Activated naive CD4-positive, alpha-beta T cell treated with anti-CD3 and anti-CD28 coated beads for 36 hours (primary cell): ENCODE data around the gene SLC43A1. TPM values are rescaled to one million over a fixed set of nuclear protein-coding genes. Genes with fewer than 3 reads are reported as not detected.

Source experiments
- CTCF ChIA-PET: fragments of 350-600 bp; sonication (Branson Sonifier 250); formaldehyde crosslinking; loops from one replicate; lab custom pipeline; 2021; ENCODE audit warnings: antibody characterized with exemption; lab: Charles Lee
- DNase-seq: peaks from one replicate; pipeline ENCODE4 v3.0.0-alpha.2; 2020
- H3K27ac Mint-ChIP-seq: one replicate; pipeline ENCODE4 v1.8.0; 2021; ENCODE audit warnings: mild to moderate bottlenecking, mixed read lengths
- H3K27me3 Mint-ChIP-seq: one replicate; pipeline ENCODE4 v1.8.0; 2021; ENCODE audit warnings: low read depth, mixed read lengths
- H3K36me3 Mint-ChIP-seq: one replicate; pipeline ENCODE4 v1.8.0; 2021; ENCODE audit warnings: low read depth, mixed read lengths
- H3K4me1 Mint-ChIP-seq: one replicate; pipeline ENCODE4 v1.8.0; 2021; ENCODE audit warnings: low read depth, mixed read lengths
- H3K4me3 Mint-ChIP-seq: one replicate; pipeline ENCODE4 v1.8.0; 2021; ENCODE audit warnings: mild to moderate bottlenecking, moderate library complexity, mixed read lengths
- H3K9me3 Mint-ChIP-seq: one replicate; pipeline ENCODE4 v1.8.0; 2021; ENCODE audit warnings: mixed read lengths
- intact Hi-C: fragments of 100-400 bp; cut with micrococcal nuclease; formaldehyde crosslinking; loops from one replicate; pipeline ENCODE4 v1.15.1; 2023
- total RNA-seq, 2 experiments: library from RNA; stranded (reverse); gene quantifications; one replicate each; pipeline ENCODE4 v1.2.3, GENCODE V29; 2021

Gene SLC43A1
- total RNA-seq, 2 experiments from 2014 or later = 26.5 to 29.7 TPM

DNA sequence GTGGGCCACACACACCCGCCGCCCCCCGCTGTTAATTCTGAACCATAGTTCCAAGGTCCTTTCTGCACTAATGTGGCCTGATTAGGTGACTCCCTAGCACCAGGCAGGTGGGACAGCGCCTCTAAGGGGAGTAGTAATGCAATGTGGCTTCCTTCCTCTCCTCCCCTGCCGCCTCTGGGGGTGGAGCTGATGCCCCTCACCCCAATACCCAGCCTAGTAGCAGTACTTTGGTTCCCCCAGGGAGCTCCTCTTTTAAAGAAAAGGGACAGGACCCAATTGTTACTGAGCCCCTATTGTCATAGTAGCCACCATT, 40.7 kb downstream of the SLC43A1 start:
- Mint-ChIP-seq H3K9me3 (no peaks in the 10 kb centered on the region), H3K4me1 (peaks cover 27% of the 10 kb centered on the region), H3K4me3 (no peak overlapping the region), H3K27me3 (peaks cover 10% of the 10 kb centered on the region), H3K27ac (no peak overlapping the region), H3K36me3 (no peaks in the 10 kb centered on the region)
- CTCF ChIA-PET = interaction anchor here (0.6 to 3.1 kb wide), 8 partner anchors 9 to 1108 kb away, joined by 3 to 17 read pairs (median 8); partner anchors contain the start of gene RTN4RL2
- intact Hi-C loops = loop anchor here (5.0 kb wide), 1 partner anchor 53 kb away; no protein-coding TSS in a partner anchor
- DNase-seq = peak; percentile 35

DNA sequence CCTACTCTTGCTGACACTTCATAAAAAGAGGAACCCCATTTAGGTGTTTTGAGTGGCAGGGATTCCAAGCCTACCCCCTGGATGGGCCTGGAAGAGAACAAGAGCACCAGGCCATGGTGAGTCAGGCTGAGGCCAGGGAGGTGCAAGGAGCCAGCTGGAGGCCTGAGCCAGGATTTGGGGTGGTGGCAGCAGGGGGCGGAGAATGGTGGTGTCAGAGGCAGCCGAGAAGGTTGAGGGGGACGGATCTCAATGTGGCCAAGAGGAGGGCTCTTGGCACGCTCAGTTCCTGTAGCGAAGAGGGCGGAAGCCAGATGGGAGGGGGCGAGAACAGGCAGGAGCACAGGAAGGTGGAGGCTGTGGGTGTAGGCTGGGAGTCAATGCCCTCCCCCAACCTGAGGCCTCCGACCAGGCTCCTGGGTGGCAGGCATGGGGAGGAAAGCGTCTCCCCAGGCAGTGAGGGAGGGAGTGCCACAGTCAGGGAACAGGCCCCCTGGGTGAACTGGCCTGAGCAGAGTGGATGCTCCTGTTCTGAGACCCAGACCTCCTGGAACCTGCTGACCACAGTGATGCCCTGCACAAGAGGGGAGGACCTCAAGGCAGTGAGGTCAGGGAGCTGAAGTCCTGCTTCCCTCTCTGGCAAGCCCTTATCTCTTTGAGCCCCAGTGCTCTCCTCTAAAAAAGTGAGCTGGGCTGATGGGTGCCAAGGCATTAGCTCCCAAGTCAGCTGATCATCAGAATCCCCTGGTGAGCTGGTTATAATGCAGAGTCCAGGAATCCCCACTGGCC, 41.3 kb downstream of the SLC43A1 start:
- intact Hi-C loops = no loop called here
- peak; percentile 68 for DNase-seq
- Mint-ChIP-seq H3K27me3 (peaks cover 8% of the 10 kb centered on the region), H3K36me3 (no peaks in the 10 kb centered on the region), H3K9me3 (no peaks in the 10 kb centered on the region), H3K27ac (no peak overlapping the region), H3K4me1 (peaks cover 27% of the 10 kb centered on the region), H3K4me3 (no peak overlapping the region)
- CTCF ChIA-PET = interaction anchor here (0.7 to 3.1 kb wide), 9 partner anchors 9 to 169 kb away, joined by 3 to 17 read pairs (median 8); partner anchors contain the start of gene RTN4RL2

DNA sequence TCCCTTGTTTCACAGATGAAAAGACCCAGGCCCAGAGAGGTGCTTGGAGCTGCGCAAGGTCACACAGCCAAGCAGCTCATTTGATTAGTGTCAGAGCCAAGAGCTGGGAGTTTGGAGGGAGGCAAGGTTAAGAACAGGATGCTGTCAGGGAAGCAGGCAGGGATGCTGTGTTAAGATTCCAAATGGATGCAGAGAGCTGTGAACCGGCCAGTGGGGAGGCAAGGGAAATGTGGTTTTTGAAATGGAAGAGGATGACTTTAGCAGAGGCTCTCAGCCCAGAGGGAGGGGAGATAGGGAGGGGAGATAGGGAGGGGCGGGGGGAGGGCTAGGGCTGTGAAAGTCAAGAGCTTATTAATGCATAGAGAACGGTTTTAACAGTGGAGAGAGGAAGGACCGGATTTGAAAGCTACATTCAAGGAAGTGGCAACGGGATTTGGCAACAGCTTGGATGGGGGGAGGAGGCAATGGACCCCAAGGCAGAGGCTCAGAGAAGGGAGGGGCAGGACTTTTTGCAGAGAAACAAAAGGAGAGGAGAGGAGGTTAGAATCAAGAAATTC, 42.1 kb downstream of the SLC43A1 start:
- Mint-ChIP-seq H3K4me1 (peaks cover 27% of the 10 kb centered on the region), H3K36me3 (no peaks in the 10 kb centered on the region), H3K27ac (no peak overlapping the region), H3K9me3 (no peaks in the 10 kb centered on the region), H3K4me3 (no peak overlapping the region), H3K27me3 (peaks cover 8% of the 10 kb centered on the region)
- CTCF ChIA-PET = interaction anchor here (0.6 to 3.1 kb wide), 8 partner anchors 8 to 128 kb away, joined by 3 to 42 read pairs (median 4); partner anchors contain the start of gene RTN4RL2
- no peak for DNase-seq
- intact Hi-C loops = no loop called here

DNA sequence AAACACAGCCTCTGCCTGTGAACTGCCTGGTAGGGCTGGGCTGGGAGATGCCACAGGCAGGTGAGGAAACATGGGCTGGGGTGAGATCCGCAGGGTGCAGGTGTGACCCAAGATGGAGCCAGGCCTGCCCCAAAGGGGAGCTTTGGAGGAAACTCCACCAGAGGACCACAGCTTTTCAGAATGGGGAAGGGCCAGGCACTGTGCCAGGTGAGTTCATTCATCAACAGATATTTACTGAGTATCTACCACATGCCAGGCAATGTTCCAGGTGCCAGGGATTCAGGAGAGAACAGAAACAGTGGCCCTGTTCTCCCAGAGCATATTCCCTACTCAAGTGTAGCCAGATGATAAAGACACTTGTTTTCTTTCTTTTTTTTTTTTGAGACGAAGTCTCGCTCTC, 44.0 kb downstream of the SLC43A1 start:
- Mint-ChIP-seq H3K27me3 (peaks cover 2% of the 10 kb centered on the region), H3K36me3 (no peaks in the 10 kb centered on the region), H3K4me3 (no peak overlapping the region), H3K4me1 (peaks cover 27% of the 10 kb centered on the region), H3K27ac (no peak overlapping the region), H3K9me3 (no peaks in the 10 kb centered on the region)
- intact Hi-C loops = no loop called here
- DNase-seq = no peak
- CTCF ChIA-PET = interaction anchor here (1.3 to 2.8 kb wide), 3 partner anchors 12 to 22 kb away, joined by 5 to 42 read pairs (median 5); partner anchors contain the start of gene RTN4RL2

GRCh38 chr11:57469268-57469667, 46.2 kb downstream of the SLC43A1 start:
- Mint-ChIP-seq H3K27ac (no peak overlapping the region), H3K4me1 (peaks cover 10% of the 10 kb centered on the region), H3K4me3 (no peak overlapping the region), H3K27me3 (no peaks in the 10 kb centered on the region), H3K36me3 (no peaks in the 10 kb centered on the region), H3K9me3 (no peaks in the 10 kb centered on the region)
- DNase-seq = no peak
- CTCF ChIA-PET = interaction anchor here (1.4 kb wide), 1 partner anchor 11 kb away, joined by 3 read pairs; no protein-coding TSS in a partner anchor
- intact Hi-C loops = no loop called here

GRCh38 chr11:57468276-57468675, 47.2 kb downstream of the SLC43A1 start:
- Mint-ChIP-seq H3K4me1 (peaks cover 2% of the 10 kb centered on the region), H3K27ac (no peak overlapping the region), H3K27me3 (no peaks in the 10 kb centered on the region), H3K36me3 (no peaks in the 10 kb centered on the region), H3K4me3 (no peak overlapping the region), H3K9me3 (no peaks in the 10 kb centered on the region)
- intact Hi-C loops = no loop called here
- CTCF ChIA-PET = interaction anchor here (1.2 kb wide), 1 partner anchor 15 kb away, joined by 4 read pairs; no protein-coding TSS in a partner anchor
- DNase-seq = no peak

DNA sequence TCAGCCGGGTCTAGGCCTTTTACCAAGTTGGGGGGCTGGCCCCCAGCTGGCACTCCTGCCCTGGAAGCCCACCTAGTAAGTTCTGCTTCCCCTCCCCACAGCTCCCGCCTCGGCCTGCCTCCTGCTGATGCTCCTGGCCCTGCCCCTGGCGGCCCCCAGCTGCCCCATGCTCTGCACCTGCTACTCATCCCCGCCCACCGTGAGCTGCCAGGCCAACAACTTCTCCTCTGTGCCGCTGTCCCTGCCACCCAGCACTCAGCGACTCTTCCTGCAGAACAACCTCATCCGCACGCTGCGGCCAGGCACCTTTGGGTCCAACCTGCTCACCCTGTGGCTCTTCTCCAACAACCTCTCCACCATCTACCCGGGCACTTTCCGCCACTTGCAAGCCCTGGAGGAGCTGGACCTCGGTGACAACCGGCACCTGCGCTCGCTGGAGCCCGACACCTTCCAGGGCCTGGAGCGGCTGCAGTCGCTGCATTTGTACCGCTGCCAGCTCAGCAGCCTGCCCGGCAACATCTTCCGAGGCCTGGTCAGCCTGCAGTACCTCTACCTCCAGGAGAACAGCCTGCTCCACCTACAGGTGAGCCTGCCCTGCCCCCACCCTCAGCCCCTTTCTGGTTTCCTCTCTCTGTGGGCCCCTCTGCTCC, 47.9 kb downstream of the SLC43A1 start:
- H3K27ac Mint-ChIP-seq = no peak overlapping the region
- H3K36me3 Mint-ChIP-seq = no peaks in the 10 kb centered on the region
- H3K27me3 Mint-ChIP-seq = no peaks in the 10 kb centered on the region
- intact Hi-C loops = no loop called here
- no peaks in the 10 kb centered on the region for H3K9me3 Mint-ChIP-seq
- CTCF ChIA-PET = interaction anchor here (0.6 to 1.2 kb wide), 2 partner anchors 16 to 278 kb away, joined by 3 to 4 read pairs; no protein-coding TSS in a partner anchor
- H3K4me3 Mint-ChIP-seq = no peak overlapping the region
- no peaks in the 10 kb centered on the region for H3K4me1 Mint-ChIP-seq
- DNase-seq = no peak

GRCh38 chr11:57466680-57467079, 48.8 kb downstream of the SLC43A1 start:
- Mint-ChIP-seq H3K27me3 (peaks cover under 1% of the 10 kb centered on the region), H3K27ac (no peak overlapping the region), H3K4me1 (no peaks in the 10 kb centered on the region), H3K9me3 (no peaks in the 10 kb centered on the region), H3K4me3 (no peak overlapping the region), H3K36me3 (no peaks in the 10 kb centered on the region)
- intact Hi-C loops = no loop called here
- no peak for DNase-seq
- CTCF ChIA-PET = interaction anchor here (1.5 kb wide), 1 partner anchor 25 kb away, joined by 6 read pairs; no protein-coding TSS in a partner anchor

- Mint-ChIP-seq H3K4me1 (peaks cover 6% of the 10 kb centered on the region), H3K36me3 (no peaks in the 10 kb centered on the region), H3K27ac (no peak overlapping the region), H3K27me3 (peaks cover 13% of the 10 kb centered on the region), H3K9me3 (no peaks in the 10 kb centered on the region), H3K4me3 (no peak overlapping the region)
- intact Hi-C loops = no loop called here
- CTCF ChIA-PET = interaction anchor here (0.7 to 3.0 kb wide), 2 partner anchors 19 to 62 kb away, joined by 3 to 8 read pairs; no protein-coding TSS in a partner anchor
- no peak for DNase-seq
Observed at GRCh38 chr11:57464539-57465181, 50.8 kb downstream of the SLC43A1 start.

- intact Hi-C loops = no loop called here
- H3K36me3 Mint-ChIP-seq = no peaks in the 10 kb centered on the region
Observed at GRCh38 chr11:57463671-57464538, 51.6 kb downstream of the SLC43A1 start.

DNA sequence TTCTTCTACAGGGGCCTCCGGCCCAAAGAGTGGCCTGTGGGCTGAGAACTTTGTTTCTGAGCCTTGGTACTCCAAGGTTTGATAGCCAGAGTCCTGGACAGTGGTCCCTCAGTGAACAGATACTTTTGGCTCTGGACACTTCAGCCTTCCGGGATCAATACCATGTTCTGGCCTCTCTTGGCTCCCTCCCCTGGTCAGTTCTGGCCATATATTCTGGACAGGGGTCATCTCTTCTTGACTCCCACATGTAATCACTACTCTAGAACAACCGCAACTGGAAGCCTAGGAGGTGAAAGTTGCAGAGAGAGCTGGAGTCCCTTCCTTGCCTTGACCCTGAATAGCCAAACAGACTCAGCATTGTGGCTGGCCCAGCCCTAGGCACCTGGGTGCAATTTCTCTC, 52.9 kb downstream of the SLC43A1 start:
- Mint-ChIP-seq H3K9me3 (no peaks in the 10 kb centered on the region), H3K27me3 (peaks cover 24% of the 10 kb centered on the region), H3K27ac (no peak overlapping the region), H3K36me3 (no peaks in the 10 kb centered on the region), H3K4me1 (peaks cover 22% of the 10 kb centered on the region), H3K4me3 (no peak overlapping the region)
- intact Hi-C loops = loop anchor here (1.0 kb wide), 1 partner anchor 186 kb away; no protein-coding TSS in a partner anchor
- CTCF ChIA-PET = interaction anchor here (0.9 kb wide), 1 partner anchor 64 kb away, joined by 3 read pairs; no protein-coding TSS in a partner anchor
- no peak for DNase-seq

More at GRCh38 chr11:57463671-57464538, 51.6 kb downstream of the SLC43A1 start:
- no peaks in the 10 kb centered on the region for H3K9me3 Mint-ChIP-seq
- no peak overlapping the region for H3K27ac Mint-ChIP-seq
- no peak overlapping the region for H3K4me3 Mint-ChIP-seq
- DNase-seq = no peak
- peaks cover 11% of the 10 kb centered on the region for H3K4me1 Mint-ChIP-seq
- H3K27me3 Mint-ChIP-seq = peaks cover 17% of the 10 kb centered on the region
- CTCF ChIA-PET = interaction anchor here (0.5 to 3.0 kb wide), 5 partner anchors 20 to 118 kb away, joined by 3 to 8 read pairs (median 4); no protein-coding TSS in a partner anchor
